ENCODE data around the gene ROR1. TPM values are rescaled to one million over a fixed set of nuclear protein-coding genes. Genes with fewer than 3 reads are reported as not detected.

The ROR1 gene
- polyA plus RNA-seq, 5 donors = 56.6 to 103 (median 89.0) TPM

DNA sequence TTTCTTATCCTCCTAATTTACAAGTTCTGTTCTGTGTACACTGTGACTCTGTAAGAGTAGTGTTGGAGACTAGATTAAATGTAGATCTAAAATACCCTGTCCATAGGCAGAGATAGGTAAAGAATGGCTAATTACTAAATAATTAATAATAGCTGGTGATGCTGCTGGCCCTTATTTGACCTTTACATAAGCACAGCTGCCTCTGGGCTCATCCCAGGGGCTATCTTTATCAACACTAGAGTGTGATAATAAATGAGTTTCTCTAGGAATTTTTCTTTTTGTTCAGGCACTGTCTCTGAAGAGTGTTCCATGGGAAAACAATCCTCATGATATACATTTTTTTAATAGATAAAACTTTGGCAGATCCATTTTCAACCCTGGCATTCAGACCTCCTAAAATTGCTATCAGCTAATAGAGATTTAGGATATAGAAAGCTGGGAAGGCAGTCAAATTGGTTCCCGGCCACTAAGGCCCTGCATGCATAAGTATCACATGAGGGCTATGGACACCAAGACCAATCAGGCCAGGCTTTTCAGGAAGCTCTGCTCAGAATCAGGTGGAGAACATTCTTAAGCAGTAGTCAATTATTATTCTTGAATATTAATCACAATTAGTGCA lies 107.2 kb downstream of the ROR1 start:
- DNase-seq = no peak

GRCh38 chr1:63882048-63882704 lies 108.4 kb downstream of the ROR1 start:
- no peak for DNase-seq

DNA sequence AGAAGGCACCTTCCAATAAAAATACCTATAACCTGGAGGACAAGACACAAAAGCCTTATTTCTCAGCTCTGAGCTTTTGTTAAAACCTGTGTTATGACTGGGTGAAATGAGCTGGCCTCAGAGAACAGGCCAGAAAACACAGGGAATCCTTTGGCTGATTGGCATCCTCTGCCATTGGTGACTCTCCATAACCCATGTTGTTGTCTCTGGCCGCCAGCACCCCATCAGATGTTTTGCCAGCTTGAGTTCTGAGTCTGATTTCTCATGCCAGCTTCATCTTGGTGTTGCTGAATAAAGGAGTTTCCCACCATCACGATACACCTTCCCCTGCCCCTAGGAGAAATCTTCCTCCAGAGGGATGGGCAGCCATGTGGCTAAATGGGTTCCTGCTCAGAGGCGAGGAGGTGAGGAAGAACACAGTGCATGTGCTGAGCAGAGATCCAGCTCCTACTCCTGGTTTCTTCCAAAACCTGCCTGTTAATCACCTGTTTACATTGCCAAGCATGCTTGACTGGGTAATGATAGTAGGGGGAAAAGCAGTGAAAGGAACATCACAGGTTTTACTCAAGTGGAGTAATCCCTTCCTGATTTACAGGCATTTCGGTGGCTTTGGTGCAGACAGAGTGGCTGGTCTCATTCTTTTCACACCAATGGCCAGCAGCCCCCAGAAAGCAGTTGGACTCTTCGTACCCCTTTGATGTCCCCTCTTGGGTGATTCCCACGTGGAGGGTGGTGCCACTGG lies 109.8 kb downstream of the ROR1 start:
- no peak for DNase-seq

DNA sequence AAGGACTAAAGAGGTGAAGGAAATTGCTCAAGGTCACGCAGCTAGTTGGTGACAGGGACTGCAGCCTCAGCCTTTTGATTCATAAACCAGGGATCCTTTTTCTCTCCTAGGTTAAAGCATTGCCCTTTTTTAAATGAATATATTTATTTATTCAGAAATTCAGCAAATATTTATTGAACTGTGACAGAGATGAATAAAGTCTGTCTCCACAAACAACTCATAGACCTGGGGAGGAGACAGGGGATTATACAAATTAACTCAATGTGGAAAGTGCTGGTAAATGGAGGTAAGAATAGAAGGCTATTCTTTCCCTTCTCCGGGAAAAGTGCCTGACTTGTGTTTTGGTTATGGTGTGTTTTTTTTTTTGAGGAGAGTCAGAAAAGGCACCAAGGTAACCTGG lies 110.7 kb downstream of the ROR1 start:
- DNase-seq = no peak

DNA sequence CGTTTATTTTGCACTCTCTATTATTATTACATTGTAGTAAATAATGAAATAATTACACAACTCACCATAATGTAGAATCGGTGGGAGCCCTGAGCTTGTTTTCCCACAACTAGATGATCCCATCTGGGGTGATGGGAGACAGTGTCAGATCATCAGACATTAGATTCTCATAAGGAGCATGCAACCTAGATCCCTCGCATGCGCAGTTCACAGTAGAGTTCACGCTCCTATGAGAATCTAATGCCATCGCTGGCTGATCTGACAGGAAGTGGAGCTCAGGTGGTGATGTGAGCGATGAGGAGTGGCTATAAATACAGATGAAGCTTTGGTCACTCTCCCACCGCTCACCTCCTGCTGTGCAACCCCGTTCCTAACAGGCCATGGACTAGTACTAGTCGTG lies 112.1 kb downstream of the ROR1 start:
- no peak for DNase-seq

DNA sequence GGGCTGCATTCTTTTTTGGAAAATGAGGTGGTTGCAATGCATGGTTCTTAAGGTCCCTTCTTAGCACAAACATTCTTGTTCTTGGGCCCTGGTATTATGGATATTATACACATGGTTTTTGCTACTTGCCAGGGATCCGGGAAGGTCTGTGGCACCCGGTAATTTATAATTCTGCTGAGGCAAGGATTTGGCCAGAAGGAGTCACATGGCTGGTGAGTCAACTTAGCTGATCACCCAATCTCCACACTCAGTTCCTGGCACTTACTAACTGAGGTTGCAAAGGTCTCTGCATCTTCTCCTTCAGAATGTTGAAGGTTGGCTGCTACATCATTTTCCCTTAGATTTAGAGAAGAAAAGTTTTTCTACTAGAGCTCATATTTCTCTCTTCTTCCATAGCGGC lies 112.5 kb downstream of the ROR1 start:
- no peak for DNase-seq

GRCh38 chr1:63887809-63888208 lies 114.0 kb downstream of the ROR1 start:
- DNase-seq = no peak

DNA sequence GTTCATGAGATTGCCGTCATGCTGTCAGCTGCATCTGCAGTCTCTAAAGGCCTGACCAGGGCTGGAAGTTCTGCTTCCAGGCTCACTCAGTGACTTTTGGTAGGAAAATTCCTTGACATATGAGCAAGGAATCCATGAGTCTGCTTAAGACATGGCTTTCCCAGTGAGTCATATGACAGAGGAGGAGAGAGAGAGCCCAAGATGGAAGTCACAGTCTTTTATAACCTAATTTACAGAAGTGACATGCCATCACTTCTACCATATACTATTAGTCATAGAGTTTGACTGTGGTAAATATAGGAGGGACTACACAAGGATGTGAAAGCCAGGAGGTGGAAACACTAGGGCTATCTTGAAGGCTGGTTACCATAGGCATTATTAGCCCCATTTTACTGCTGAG lies 115.2 kb downstream of the ROR1 start:
- no peak for DNase-seq

DNA sequence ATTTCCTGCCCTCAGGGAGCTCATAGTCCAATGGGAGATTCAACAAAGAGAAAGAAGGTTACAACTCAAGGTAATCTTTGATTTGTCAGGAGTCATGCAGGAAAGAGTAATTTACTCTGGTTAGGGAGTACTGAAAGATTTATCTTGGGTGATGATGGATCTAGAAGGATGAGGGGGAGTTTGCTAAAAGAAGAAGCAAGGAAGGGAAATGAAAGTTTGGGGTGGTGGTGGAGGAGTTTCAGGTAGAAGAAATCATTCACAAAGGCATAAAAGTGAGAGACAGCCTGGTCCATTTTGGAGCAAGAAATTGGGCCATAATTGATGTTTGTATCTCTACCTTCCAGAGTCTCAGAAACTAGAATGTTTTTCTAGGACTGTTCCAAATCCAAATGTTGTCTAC lies 116.7 kb downstream of the ROR1 start:
- no peak for DNase-seq

GRCh38 chr1:63891060-63891690 lies 117.4 kb downstream of the ROR1 start:
- no peak for DNase-seq

DNA sequence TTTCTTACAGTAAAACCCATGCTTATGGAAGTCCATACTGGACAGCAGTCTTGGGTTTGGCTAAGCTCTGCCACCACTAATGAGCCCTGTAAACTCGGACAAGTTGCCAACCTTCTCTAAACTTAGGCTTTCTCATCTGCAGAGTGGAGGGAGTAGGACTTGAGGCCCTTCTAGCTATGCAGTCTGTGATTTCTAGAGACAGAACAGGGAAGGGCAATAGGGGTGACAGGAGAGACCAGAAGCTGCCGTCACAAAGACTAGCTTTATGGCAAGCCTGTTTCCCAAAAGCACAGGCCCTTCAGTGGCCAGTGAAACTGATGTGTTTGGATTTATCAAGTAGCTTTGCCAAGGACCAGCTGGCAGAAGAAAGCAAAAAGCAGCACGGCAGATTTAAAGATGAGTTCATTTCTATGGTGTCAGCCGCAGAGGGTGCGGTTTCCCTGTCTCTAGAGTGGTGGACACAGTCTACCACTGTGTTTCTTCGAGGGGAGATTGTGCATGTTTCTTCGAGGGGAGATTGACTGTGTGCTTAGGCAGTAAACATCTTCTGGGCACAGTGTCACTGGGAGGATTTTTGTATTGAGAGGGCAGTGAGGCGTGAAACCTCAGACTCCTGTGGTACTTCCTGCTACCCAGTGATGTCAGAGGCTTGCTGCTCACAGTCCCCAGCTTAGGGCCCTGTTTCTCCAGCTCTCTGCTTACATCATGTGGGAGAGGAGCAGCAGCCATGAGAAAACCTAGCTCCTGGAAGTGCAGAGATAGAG lies 119.0 kb downstream of the ROR1 start:
- DNase-seq = no peak

DNA sequence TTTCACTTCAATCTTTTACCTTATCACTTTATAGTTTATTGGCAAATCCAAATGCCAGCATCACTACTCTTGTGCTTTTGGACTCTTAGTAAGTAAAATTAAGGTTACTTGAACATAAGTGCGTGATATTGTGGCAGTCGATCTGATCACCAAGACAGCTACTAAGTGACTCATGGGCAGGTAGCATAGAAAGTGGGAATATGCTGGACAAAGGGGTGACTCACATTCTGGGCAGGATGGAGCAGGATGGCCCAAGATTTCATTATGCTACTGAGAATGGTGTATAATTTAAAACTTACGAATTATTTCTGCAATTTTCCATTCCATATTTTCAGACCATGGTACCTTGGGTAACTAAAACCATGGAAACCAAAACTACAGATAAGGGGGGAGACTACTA lies 120.2 kb downstream of the ROR1 start:
- no peak for DNase-seq

GRCh38 chr1:63894627-63895265 lies 120.9 kb downstream of the ROR1 start:
- no peak for DNase-seq

GRCh38 chr1:63896755-63897154 lies 122.9 kb downstream of the ROR1 start:
- DNase-seq = no peak

GRCh38 chr1:63898428-63899196 lies 124.8 kb downstream of the ROR1 start:
- no peak for DNase-seq

GRCh38 chr1:63901094-63901493 lies 127.3 kb downstream of the ROR1 start:
- no peak for DNase-seq

GRCh38 chr1:63902844-63903589 lies 129.2 kb downstream of the ROR1 start:
- no peak for DNase-seq

DNA sequence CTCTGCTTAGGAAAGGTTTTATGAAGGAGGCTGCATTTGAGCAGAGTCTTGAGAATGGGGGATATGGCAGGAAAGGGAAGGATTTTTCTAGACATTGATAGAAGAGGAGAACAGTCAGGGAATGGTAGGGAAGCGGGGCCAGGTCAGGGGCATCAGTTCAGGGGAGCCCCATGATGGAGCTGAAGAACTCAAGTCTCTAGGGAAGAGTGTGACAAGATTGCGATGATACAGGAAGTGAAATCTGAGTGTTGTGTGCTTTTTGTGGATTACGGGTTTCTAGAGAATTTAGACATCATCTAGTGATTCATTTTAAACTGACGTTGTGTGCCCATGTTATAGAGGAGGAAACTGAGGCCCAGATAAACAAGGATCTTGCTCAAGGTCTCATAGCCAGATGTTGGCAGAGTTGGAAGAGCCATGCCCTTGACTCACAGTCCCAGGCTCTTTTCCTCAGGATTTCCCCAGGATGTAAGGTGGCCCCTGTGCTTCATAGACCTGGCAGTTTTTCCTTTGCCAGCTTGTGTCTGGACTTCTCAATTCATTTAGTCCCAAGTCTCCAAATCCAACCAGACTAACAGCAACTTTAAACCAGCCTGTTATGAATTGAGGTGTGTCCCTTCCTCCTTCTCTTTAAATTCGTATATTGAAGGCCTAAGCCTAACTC lies 130.3 kb downstream of the ROR1 start:
- no peak for DNase-seq

GRCh38 chr1:63904826-63905225 lies 131.0 kb downstream of the ROR1 start:
- no peak for DNase-seq

All from right lung (tissue), 5 donors.